ENCODE measurements around the gene ARHGAP26. TPM values are rescaled to one million over a fixed set of nuclear protein-coding genes. Genes with fewer than 3 reads are reported as not detected.
A peak's percentile ranks its signal among the peaks of the same experiment; 100 is the strongest.

Gene ARHGAP26
- total RNA-seq, 1 donor from 2014 or later, result 36.7 TPM

- DNase-seq, result peak; percentile 75
Measured at GRCh38 chr5:143041972-143042770, 272.0 kb downstream of the ARHGAP26 start.

- DNase-seq, result no peak
Measured at GRCh38 chr5:143044265-143044664, 274.1 kb downstream of the ARHGAP26 start.

GRCh38 chr5:143045062-143045461, 274.9 kb downstream of the ARHGAP26 start:
- no peak for DNase-seq

- no peak for DNase-seq
Measured at GRCh38 chr5:143046314-143046713, 276.1 kb downstream of the ARHGAP26 start.

- DNase-seq, result no peak
Measured at GRCh38 chr5:143047091-143047490, 276.9 kb downstream of the ARHGAP26 start.

GRCh38 chr5:143050183-143050582, 280.0 kb downstream of the ARHGAP26 start:
- no peak for DNase-seq

GRCh38 chr5:143051244-143052058, 281.3 kb downstream of the ARHGAP26 start:
- peak; percentile 81 for DNase-seq

- DNase-seq, result no peak
Measured at GRCh38 chr5:143052967-143053682, 282.9 kb downstream of the ARHGAP26 start.

GRCh38 chr5:143053780-143054179, 283.6 kb downstream of the ARHGAP26 start:
- DNase-seq, result no peak

GRCh38 chr5:143054480-143054941, 284.3 kb downstream of the ARHGAP26 start:
- DNase-seq, result no peak

GRCh38 chr5:143055596-143056338, 285.6 kb downstream of the ARHGAP26 start:
- DNase-seq, result no peak

GRCh38 chr5:143056339-143056704, 286.1 kb downstream of the ARHGAP26 start:
- DNase-seq, result no peak

- no peak for DNase-seq
Measured at GRCh38 chr5:143056792-143057579, 286.8 kb downstream of the ARHGAP26 start.

- no peak for DNase-seq
Measured at GRCh38 chr5:143057580-143057999, 287.4 kb downstream of the ARHGAP26 start.

- DNase-seq, result no peak
Measured at GRCh38 chr5:143059355-143059754, 289.2 kb downstream of the ARHGAP26 start.

GRCh38 chr5:143059976-143060765, 290.0 kb downstream of the ARHGAP26 start:
- peak; percentile 24 for DNase-seq

- DNase-seq, result no peak
Measured at GRCh38 chr5:143061161-143061945, 291.2 kb downstream of the ARHGAP26 start.

- DNase-seq, result no peak
Measured at GRCh38 chr5:143062379-143062778, 292.2 kb downstream of the ARHGAP26 start.
